B cell (primary cell): ENCODE data around the gene RIC8B. TPM values are rescaled to one million over a fixed set of nuclear protein-coding genes. Genes with fewer than 3 reads are reported as not detected.

Source experiments
- ATAC-seq: fragments of 200-7000 bp; cut with Tn5 transposase; one replicate; pipeline ENCODE4 v1.10.0; 2021; ENCODE audit warnings: low read depth, mild to moderate bottlenecking, moderate number of reproducible peaks, moderate library complexity
- CTCF ChIA-PET: fragments of 350-600 bp; sonication (Branson Sonifier 250); formaldehyde crosslinking; loops from one replicate; lab custom pipeline; 2021; ENCODE audit warnings: antibody characterized with exemption, inconsistent platforms; lab: Charles Lee
- POLR2A ChIA-PET: fragments of 350-600 bp; sonication (Branson Sonifier 250); formaldehyde crosslinking; loops from one replicate; lab custom pipeline; 2021; ENCODE audit warnings: antibody characterized with exemption; lab: Charles Lee
- DNase-seq: peaks from one replicate; pipeline ENCODE4 v3.0.0; 2013
- H2AFZ ChIP-seq: 2 replicates; pipeline ENCODE4 v1.6.1; 2012; ENCODE audit warnings: mild to moderate bottlenecking, low read depth, low read length; ENCODE audit not compliant: insufficient read depth, poor library complexity, severe bottlenecking
- H3K27ac ChIP-seq, 2 donors: 1 replicate in 1 of 2; 2 replicates in 1 of 2; pipeline ENCODE4 v1.5.1; 2012 to 2013; ENCODE audit warnings: low read length in 2 of 2, mild to moderate bottlenecking in 2 of 2, moderate library complexity in 1 of 2
- H3K27me3 ChIP-seq, 4 experiments: fragments of 200-600 bp in 1 of 4; sonication (generic) in 1 of 4; replicated peaks in 1 of 4; 1 replicate in 2 of 4; 2 replicates in 2 of 4; pipeline versions ENCODE4 v1.6.1 to v1.7.0; 2013 to 2016; ENCODE audit warnings: low read length in 3 of 4, mild to moderate bottlenecking in 2 of 4, mixed read lengths in 1 of 4, moderate library complexity in 1 of 4; ENCODE audit not compliant: insufficient read depth in 4 of 4, control insufficient read depth in 3 of 4; ENCODE audit errors: control extremely low read depth in 1 of 4
- H3K36me3 ChIP-seq, 2 experiments: replicated peaks in 1 of 2; 1 replicate in 1 of 2; 2 replicates in 1 of 2; pipeline versions ENCODE4 v1.6.1 to v1.7.1; 2013; ENCODE audit warnings: low read length in 1 of 2; ENCODE audit not compliant: insufficient read depth in 2 of 2, control insufficient read depth in 1 of 2; ENCODE audit errors: control extremely low read depth in 1 of 2, extremely low read depth in 1 of 2
- H3K4me1 ChIP-seq, 2 donors: fragments of 200-600 bp in 1 of 2; sonication (generic) in 1 of 2; 1 replicate in 1 of 2; 2 replicates in 1 of 2; pipeline versions ENCODE4 v1.5.1 to v1.6.1; 2013 to 2017; ENCODE audit warnings: low read length in 2 of 2; ENCODE audit not compliant: control insufficient read depth in 2 of 2, insufficient read depth in 2 of 2
- H3K4me2 ChIP-seq: replicated peaks from 2 replicates; pipeline ENCODE3; 2012; ENCODE audit warnings: mild to moderate bottlenecking, low read depth, low read length; ENCODE audit not compliant: poor library complexity, severe bottlenecking
- H3K4me3 ChIP-seq, 5 experiments: fragments of 200-600 bp in 1 of 5; sonication (generic) in 1 of 5; 1 replicate in 3 of 5; 2 replicates in 2 of 5; pipeline versions ENCODE4 v1.5.1 to v1.7.0; 2011 to 2016; ENCODE audit warnings: low read length in 4 of 5, mild to moderate bottlenecking in 4 of 5, low read depth in 2 of 5, control low read depth in 1 of 5, moderate library complexity in 1 of 5; ENCODE audit not compliant: insufficient read depth in 1 of 5; ENCODE audit errors: control extremely low read depth in 1 of 5, extremely low read depth in 1 of 5
- H3K79me2 ChIP-seq: fragments of 200-600 bp; sonication (generic); one replicate; pipeline ENCODE4 v1.6.0; 2016; ENCODE audit warnings: low read length; ENCODE audit not compliant: control insufficient read depth, insufficient read depth
- H3K9ac ChIP-seq: fragments of 200-600 bp; sonication (generic); 2 replicates; pipeline ENCODE4 v1.6.1; 2017; ENCODE audit warnings: mild to moderate bottlenecking, low read length, moderate library complexity
- H3K9me3 ChIP-seq, 3 donors: one replicate each; pipeline versions ENCODE4 v1.6.1 to v1.7.1; 2013; ENCODE audit warnings: low read length in 2 of 3; ENCODE audit not compliant: control insufficient read depth in 2 of 3, insufficient read depth in 1 of 3; ENCODE audit errors: control extremely low read depth in 1 of 3
- H4K20me1 ChIP-seq: 2 replicates; pipeline ENCODE4 v1.6.0; 2012; ENCODE audit warnings: mild to moderate bottlenecking, low read length; ENCODE audit not compliant: insufficient read depth, control insufficient read depth, poor library complexity, severe bottlenecking
- H3K27ac Mint-ChIP-seq: one replicate; pipeline ENCODE4 v1.8.0; 2021; ENCODE audit warnings: mixed read lengths
- H3K27me3 Mint-ChIP-seq: one replicate; pipeline ENCODE4 v1.8.0; 2021; ENCODE audit warnings: mixed read lengths
- H3K4me1 Mint-ChIP-seq: one replicate; pipeline ENCODE4 v1.8.0; 2021; ENCODE audit warnings: mixed read lengths
- H3K4me3 Mint-ChIP-seq: one replicate; pipeline ENCODE4 v1.8.0; 2021; ENCODE audit warnings: mixed read lengths
- H3K9me3 Mint-ChIP-seq: one replicate; pipeline ENCODE4 v1.8.0; 2022; ENCODE audit warnings: mixed read lengths; ENCODE audit not compliant: insufficient read depth
- CTCF ChIP-seq: fragments of 200-600 bp; IDR thresholded peaks from one replicate; pipeline ENCODE4 v1.8.0; 2022; ENCODE audit warnings: antibody characterized with exemption, mild to moderate bottlenecking
- EZH2 ChIP-seq: IDR thresholded peaks from 2 replicates; pipeline ENCODE4 v1.6.1; 2012; ENCODE audit warnings: borderline replicate concordance, low read depth, mild to moderate bottlenecking, moderate library complexity, low read length; ENCODE audit not compliant: insufficient read depth, poor library complexity, severe bottlenecking
- WGBS: methylation state at CpG from one replicate; pipeline ENCODE4 v1.1.5; 2013; ENCODE audit warnings: missing lambda C conversion rate; ENCODE audit not compliant: insufficient coverage; 5-methylcytosine and 5-hydroxymethylcytosine counted together
- intact Hi-C: fragments of 100-400 bp; cut with micrococcal nuclease; formaldehyde crosslinking; loops from one replicate; pipeline ENCODE4 v1.10.0; 2022
- polyA plus RNA-seq: library from polyadenylated mRNA; depleted of rRNA; stranded (reverse); fragments of >200 nt; gene quantifications from 2 replicates; pipeline ENCODE4 v1.2.3, GENCODE V29; 2012
- total RNA-seq, 2 donors: library from RNA; stranded (reverse); fragments of 120-200 nt in 1 of 2; gene quantifications; 1 replicate in 1 of 2; 2 replicates in 1 of 2; pipeline versions ENCODE4 v1.2.3 to v1.2.4, GENCODE V29; 2013 to 2022

Gene RIC8B
- total and polyA plus RNA-seq, 2 donors (not counting 1 experiment from before 2014, with no cell fraction given) = 3.0 to 14.8 TPM

DNA sequence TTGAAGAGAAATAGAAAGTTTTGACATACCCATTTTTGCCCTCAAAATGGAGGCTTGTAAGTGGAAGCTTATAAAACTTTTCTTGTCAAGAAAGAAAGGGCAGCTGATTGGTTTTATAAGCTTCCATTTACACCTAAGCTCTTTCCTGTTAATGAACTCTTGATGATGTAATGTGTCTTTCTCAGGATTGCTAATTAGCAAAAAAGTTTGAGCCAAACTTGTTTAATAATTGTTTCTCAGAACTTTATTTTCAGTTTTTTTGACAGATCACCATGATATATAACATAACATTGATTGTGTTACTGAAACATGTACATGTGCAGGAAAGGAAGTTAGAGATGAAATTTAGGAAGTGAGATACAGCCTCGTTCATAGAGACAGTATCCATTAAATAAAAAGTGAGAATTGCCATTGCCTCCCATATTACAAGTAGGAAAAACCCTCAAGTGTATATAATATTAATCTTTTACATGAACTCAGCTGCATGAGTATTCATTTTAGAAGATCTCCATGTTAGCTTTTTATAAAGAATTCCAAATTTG is 26.8 kb downstream of the RIC8B start:
- intact Hi-C loops = no loop called here
- Mint-ChIP-seq H3K27me3 (no peaks in the 10 kb centered on the region), H3K4me1 (peaks cover 2% of the 10 kb centered on the region), H3K27ac (no peak overlapping the region), H3K4me3 (no peak overlapping the region), H3K9me3 (no peaks in the 10 kb centered on the region)
- Histone ChIP-seq H3K36me3 (no peaks in the 10 kb centered on the region), H3K9ac (no peak overlapping the region), H3K4me2 (no peak overlapping the region), H3K4me1 (no peaks in the 10 kb centered on the region), H3K27ac (no peak overlapping the region), H3K79me2 (no peaks in the 10 kb centered on the region), H3K9me3 (no peaks in the 10 kb centered on the region), H2AFZ (no peak overlapping the region), H3K27me3 (no peaks in the 10 kb centered on the region), H3K4me3 (no peak overlapping the region), H4K20me1 (no peaks in the 10 kb centered on the region)
- TF ChIP-seq EZH2 (no peak), CTCF (no peak)
- ChIA-PET CTCF (no interaction called here), POLR2A (no interaction called here)
- ATAC-seq (no peak), DNase-seq (no peak)
- no CpG with 5 or more reads among the region's 1 CpG for WGBS

- no peak overlapping the region for H3K4me3 ChIP-seq
- no peaks in the 10 kb centered on the region for H4K20me1 ChIP-seq
- DNase-seq = no peak
- H3K4me2 ChIP-seq = no peak overlapping the region
- intact Hi-C loops = no loop called here
- ATAC-seq = no peak
- H3K9ac ChIP-seq = no peak overlapping the region
- H2AFZ ChIP-seq = no peak overlapping the region
- WGBS = no CpG with 5 or more reads among the region's 4 CpGs
- POLR2A ChIA-PET = no interaction called here
- H3K27ac ChIP-seq = no peak overlapping the region
- H3K9me3 ChIP-seq = no peaks in the 10 kb centered on the region
- Mint-ChIP-seq H3K27ac (no peak overlapping the region), H3K27me3 (no peaks in the 10 kb centered on the region), H3K4me3 (no peak overlapping the region), H3K4me1 (peaks cover 2% of the 10 kb centered on the region), H3K9me3 (no peaks in the 10 kb centered on the region)
- TF ChIP-seq CTCF = no peak
- TF ChIP-seq EZH2 = no peak
- H3K79me2 ChIP-seq = no peaks in the 10 kb centered on the region
- CTCF ChIA-PET = no interaction called here
- H3K4me1 ChIP-seq = no peaks in the 10 kb centered on the region
- H3K27me3 ChIP-seq = no peaks in the 10 kb centered on the region
- no peaks in the 10 kb centered on the region for H3K36me3 ChIP-seq
These were observed 27.5 kb downstream of the RIC8B start for GRCh38 chr12:106801830-106802533.
